HFFc6 (cell line): ENCODE measurements around the gene PPP1R9A. TPM values are rescaled to one million over a fixed set of nuclear protein-coding genes. Genes with fewer than 3 reads are reported as not detected.

Source experiments
- DNase-seq: peaks from one replicate; pipeline ENCODE4 v3.0.0-alpha.2; 2018
- H3K27ac Mint-ChIP-seq: 2 replicates; pipeline ENCODE4 v1.8.0; 2020; ENCODE audit warnings: mild to moderate bottlenecking, mixed read lengths
- H3K27me3 Mint-ChIP-seq: 2 replicates; pipeline ENCODE4 v1.8.0; 2021; ENCODE audit warnings: mild to moderate bottlenecking, moderate library complexity, mixed read lengths; ENCODE audit not compliant: insufficient read depth
- H3K36me3 Mint-ChIP-seq: 2 replicates; pipeline ENCODE4 v1.8.0; 2021; ENCODE audit warnings: low read depth, mixed read lengths
- H3K4me1 Mint-ChIP-seq: 2 replicates; pipeline ENCODE4 v1.8.0; 2020; ENCODE audit warnings: low read depth, mixed read lengths
- H3K4me3 Mint-ChIP-seq: 2 replicates; pipeline ENCODE4 v1.8.0; 2020; ENCODE audit warnings: mild to moderate bottlenecking, moderate library complexity, mixed read lengths
- H3K9me3 Mint-ChIP-seq: 2 replicates; pipeline ENCODE4 v1.8.0; 2020; ENCODE audit warnings: mild to moderate bottlenecking, mixed read lengths
- CTCF ChIP-seq: fragments of 200-600 bp; sonication (generic); IDR thresholded peaks from 2 replicates; pipeline ENCODE4 v1.5.0; 2021; ENCODE audit warnings: antibody characterized with exemption, mild to moderate bottlenecking
- total RNA-seq, 6 experiments: library from RNA; stranded (reverse); fragmentation: NEBNext Ultra II Directional; extraction: Animal tissue kit (Norgen Biotek cat#: 25700); gene quantifications; 2 replicates in 1 of 6; 3 replicates in 5 of 6; pipeline ENCODE4 v1.2.3, GENCODE V29; 2021

PPP1R9A gene
- total RNA-seq, 6 experiments from 2014 or later = not detected

- Mint-ChIP-seq H3K9me3 (no peaks in the 10 kb centered on the region), H3K36me3 (no peaks in the 10 kb centered on the region), H3K27me3 (peaks cover 11% of the 10 kb centered on the region), H3K4me3 (no peak overlapping the region), H3K4me1 (no peaks in the 10 kb centered on the region), H3K27ac (no peak overlapping the region)
- no peak for TF ChIP-seq CTCF
- DNase-seq = no peak
Observed at GRCh38 chr7:94904982-94905381, 2.4 kb upstream of the PPP1R9A start.

GRCh38 chr7:94906065-94906851, 1.1 kb upstream of the PPP1R9A start:
- Mint-ChIP-seq H3K36me3 (no peaks in the 10 kb centered on the region), H3K27ac (no peak overlapping the region), H3K4me1 (no peaks in the 10 kb centered on the region), H3K9me3 (no peaks in the 10 kb centered on the region), H3K4me3 (no peak overlapping the region), H3K27me3 (peaks cover 13% of the 10 kb centered on the region)
- no peak for DNase-seq
- TF ChIP-seq CTCF = no peak

- Mint-ChIP-seq H3K27ac (no peak overlapping the region), H3K27me3 (peaks cover 15% of the 10 kb centered on the region), H3K4me1 (no peaks in the 10 kb centered on the region), H3K36me3 (no peaks in the 10 kb centered on the region), H3K9me3 (no peaks in the 10 kb centered on the region), H3K4me3 (peak overlapping the region; percentile 70)
- no peak for TF ChIP-seq CTCF
- no peak for DNase-seq
Observed at GRCh38 chr7:94907811-94908322, 473 bp downstream of the PPP1R9A start.

- no peaks in the 10 kb centered on the region for H3K4me1 Mint-ChIP-seq
- H3K36me3 Mint-ChIP-seq = no peaks in the 10 kb centered on the region
- peaks cover 15% of the 10 kb centered on the region for H3K27me3 Mint-ChIP-seq
- TF ChIP-seq CTCF = no peak
- no peaks in the 10 kb centered on the region for H3K9me3 Mint-ChIP-seq
- DNase-seq = no peak
- peak overlapping the region; percentile 70 for H3K4me3 Mint-ChIP-seq
- no peak overlapping the region for H3K27ac Mint-ChIP-seq
Observed at GRCh38 chr7:94908323-94909178, 1.2 kb downstream of the PPP1R9A start.

GRCh38 chr7:94909179-94909466, 1.7 kb downstream of the PPP1R9A start:
- Mint-ChIP-seq H3K36me3 (no peaks in the 10 kb centered on the region), H3K27me3 (peaks cover 15% of the 10 kb centered on the region), H3K9me3 (no peaks in the 10 kb centered on the region), H3K4me3 (peak overlapping the region; percentile 70; the same call in 1 of the 2 replicates), H3K4me1 (no peaks in the 10 kb centered on the region), H3K27ac (no peak overlapping the region)
- TF ChIP-seq CTCF = no peak
- DNase-seq = no peak
